GM23338 (cell line): ENCODE data around the gene ADCY3. TPM values are rescaled to one million over a fixed set of nuclear protein-coding genes. Genes with fewer than 3 reads are reported as not detected.

Experiments used
- ATAC-seq: fragments of 200-7000 bp; cut with Tn5 transposase; 3 replicates; pipeline ENCODE4 v1.9.1; 2020
- DNase-seq: peaks from one replicate; pipeline ENCODE4 v3.0.0-alpha.2; 2015; ENCODE audit warnings: low spot score
- H2AFZ ChIP-seq: fragments of 200-600 bp; sonication (generic); 2 replicates; pipeline ENCODE4 v1.8.0; 2016; ENCODE audit warnings: antibody characterized with exemption, mild to moderate bottlenecking, moderate library complexity
- H3F3A ChIP-seq: fragments of 200-600 bp; sonication (generic); replicated peaks from 2 replicates; pipeline ENCODE4 v1.8.0; 2017; ENCODE audit warnings: antibody characterized with exemption, mixed run types, low read depth
- H3K27ac ChIP-seq: fragments of 200-600 bp; sonication (generic); 2 replicates; pipeline ENCODE4 v1.6.1; 2016; ENCODE audit warnings: low read depth
- H3K27me3 ChIP-seq: fragments of 200-600 bp; sonication (generic); 2 replicates; pipeline ENCODE4 v1.8.0; 2016; ENCODE audit warnings: mild to moderate bottlenecking, mixed run types, moderate library complexity; ENCODE audit not compliant: insufficient read depth
- H3K36me3 ChIP-seq: fragments of 200-600 bp; sonication (generic); 2 replicates; pipeline ENCODE4 v1.8.0; 2016; ENCODE audit warnings: mild to moderate bottlenecking; ENCODE audit not compliant: insufficient read depth
- H3K4me1 ChIP-seq: fragments of 200-600 bp; sonication (generic); 2 replicates; pipeline ENCODE4 v1.8.0; 2016; ENCODE audit warnings: mild to moderate bottlenecking, moderate library complexity; ENCODE audit not compliant: insufficient read depth
- H3K4me2 ChIP-seq: fragments of 200-600 bp; sonication (generic); 2 replicates; pipeline ENCODE4 v1.7.1; 2017; ENCODE audit warnings: mixed run types
- H3K4me3 ChIP-seq: fragments of 200-600 bp; sonication (generic); 2 replicates; pipeline ENCODE4 v1.6.1; 2016; ENCODE audit warnings: mixed run types
- H3K79me2 ChIP-seq: fragments of 200-600 bp; sonication (generic); replicated peaks from 2 replicates; pipeline ENCODE4 v1.8.0; 2017; ENCODE audit warnings: mild to moderate bottlenecking; ENCODE audit not compliant: insufficient read depth
- H3K9me2 ChIP-seq: fragments of 200-600 bp; sonication (generic); 2 replicates; pipeline ENCODE4 v1.8.0; 2017; ENCODE audit not compliant: insufficient read depth
- H4K20me1 ChIP-seq: fragments of 200-600 bp; sonication (generic); replicated peaks from 2 replicates; pipeline ENCODE4 v1.8.0; 2017; ENCODE audit warnings: mild to moderate bottlenecking; ENCODE audit not compliant: insufficient read depth
- H3K27ac Mint-ChIP-seq: 2 replicates; pipeline ENCODE4 v1.8.0; 2020; ENCODE audit warnings: inconsistent platforms, mild to moderate bottlenecking, moderate library complexity, mixed read lengths
- H3K27me3 Mint-ChIP-seq: 3 replicates; pipeline ENCODE4 v1.8.0; 2022; ENCODE audit warnings: low read depth, mild to moderate bottlenecking, moderate library complexity, mixed read lengths, inconsistent platforms; ENCODE audit not compliant: insufficient read depth, poor library complexity
- H3K36me3 Mint-ChIP-seq: 3 replicates; pipeline ENCODE4 v1.8.0; 2021; ENCODE audit warnings: low read depth, mild to moderate bottlenecking, inconsistent platforms, moderate library complexity, mixed read lengths
- H3K4me1 Mint-ChIP-seq: 3 replicates; pipeline ENCODE4 v1.8.0; 2020; ENCODE audit warnings: mild to moderate bottlenecking, inconsistent platforms, mixed read lengths
- H3K4me3 Mint-ChIP-seq: 3 replicates; pipeline ENCODE4 v1.8.0; 2021; ENCODE audit warnings: moderate library complexity, mild to moderate bottlenecking, inconsistent platforms, mixed read lengths
- H3K9me3 Mint-ChIP-seq: 3 replicates; pipeline ENCODE4 v1.8.0; 2020; ENCODE audit warnings: moderate library complexity, mild to moderate bottlenecking, inconsistent platforms, mixed read lengths
- CREB1 ChIP-seq: fragments of 250-450 bp; sonication (Bioruptor Pico); IDR thresholded peaks from 2 replicates; pipeline ENCODE4 v1.5.0; 2020; ENCODE audit warnings: low read depth, mild to moderate bottlenecking, moderate library complexity
- EZH2phosphoT487 ChIP-seq: fragments of 200-600 bp; sonication (generic); IDR thresholded peaks from one replicate; pipeline ENCODE4 v1.8.1; 2018; ENCODE audit warnings: antibody characterized with exemption; ENCODE audit not compliant: unreplicated experiment
- NANOG ChIP-seq: IDR thresholded peaks from 2 replicates; pipeline ENCODE4 v1.6.1; 2016; ENCODE audit warnings: antibody characterized with exemption, borderline replicate concordance
- POLR2AphosphoS5 ChIP-seq: IDR thresholded peaks from 2 replicates; pipeline ENCODE4 v1.6.1; 2016; ENCODE audit warnings: antibody characterized with exemption, low read depth
- STAT1 ChIP-seq: IDR thresholded peaks from one replicate; pipeline ENCODE4 v1.6.1; 2016; ENCODE audit warnings: antibody characterized with exemption; ENCODE audit not compliant: unreplicated experiment
- ZNF114 ChIP-seq: fragments of 250-450 bp; sonication (Bioruptor Pico); IDR thresholded peaks from 2 replicates; pipeline ENCODE4 v1.5.0; 2020; ENCODE audit warnings: mild to moderate bottlenecking, moderate library complexity
- polyA plus RNA-seq: library from polyadenylated mRNA; unstranded; fragments of >200 nt; fragmentation: Nextera tagmentation; extraction: Ambion mirVana; gene quantifications from 2 replicates; pipeline ENCODE4 v1.2.1, GENCODE V29; 2016
- total RNA-seq: library from RNA; depleted of rRNA; stranded (reverse); fragments of >200 nt; shearing (Covaris generic); gene quantifications from 2 replicates; pipeline ENCODE4 v1.2.3, GENCODE V29; 2014
- TF ChIP-seq, protein P1 (sequence below): fragments of 250-450 bp; sonication (Bioruptor Pico); IDR thresholded peaks from 2 replicates; pipeline ENCODE4 v1.5.0; 2020; ENCODE audit warnings: mild to moderate bottlenecking, moderate library complexity
- TF ChIP-seq, protein P2 (sequence below): IDR thresholded peaks from 2 replicates; pipeline ENCODE4 v1.6.1; 2016; ENCODE audit warnings: antibody characterized with exemption

ADCY3 gene
- total and polyA plus RNA-seq, 2 experiments from 2014 or later: 9.7 to 32.4 TPM

DNA sequence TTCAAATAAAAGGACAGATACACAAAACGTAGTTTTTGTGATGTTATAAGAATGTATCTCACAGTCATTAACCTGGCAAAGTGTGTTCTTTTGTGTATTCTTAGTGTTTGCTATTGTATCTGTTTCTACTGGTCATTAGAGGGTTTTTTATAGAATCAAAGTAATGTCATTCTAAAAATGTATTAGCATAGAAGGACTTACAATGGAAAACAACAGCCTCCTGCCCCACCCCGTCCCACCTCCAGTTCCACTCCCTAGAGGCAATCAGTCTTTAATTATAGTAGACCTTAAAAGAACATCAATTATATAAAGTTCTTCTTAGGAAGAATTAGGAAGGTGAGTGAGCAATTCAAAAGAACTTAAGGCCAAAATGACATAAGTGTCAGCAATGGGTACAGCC, 37.9 kb upstream of the ADCY3 start (continued):
- TF ChIP-seq, protein P1, sequence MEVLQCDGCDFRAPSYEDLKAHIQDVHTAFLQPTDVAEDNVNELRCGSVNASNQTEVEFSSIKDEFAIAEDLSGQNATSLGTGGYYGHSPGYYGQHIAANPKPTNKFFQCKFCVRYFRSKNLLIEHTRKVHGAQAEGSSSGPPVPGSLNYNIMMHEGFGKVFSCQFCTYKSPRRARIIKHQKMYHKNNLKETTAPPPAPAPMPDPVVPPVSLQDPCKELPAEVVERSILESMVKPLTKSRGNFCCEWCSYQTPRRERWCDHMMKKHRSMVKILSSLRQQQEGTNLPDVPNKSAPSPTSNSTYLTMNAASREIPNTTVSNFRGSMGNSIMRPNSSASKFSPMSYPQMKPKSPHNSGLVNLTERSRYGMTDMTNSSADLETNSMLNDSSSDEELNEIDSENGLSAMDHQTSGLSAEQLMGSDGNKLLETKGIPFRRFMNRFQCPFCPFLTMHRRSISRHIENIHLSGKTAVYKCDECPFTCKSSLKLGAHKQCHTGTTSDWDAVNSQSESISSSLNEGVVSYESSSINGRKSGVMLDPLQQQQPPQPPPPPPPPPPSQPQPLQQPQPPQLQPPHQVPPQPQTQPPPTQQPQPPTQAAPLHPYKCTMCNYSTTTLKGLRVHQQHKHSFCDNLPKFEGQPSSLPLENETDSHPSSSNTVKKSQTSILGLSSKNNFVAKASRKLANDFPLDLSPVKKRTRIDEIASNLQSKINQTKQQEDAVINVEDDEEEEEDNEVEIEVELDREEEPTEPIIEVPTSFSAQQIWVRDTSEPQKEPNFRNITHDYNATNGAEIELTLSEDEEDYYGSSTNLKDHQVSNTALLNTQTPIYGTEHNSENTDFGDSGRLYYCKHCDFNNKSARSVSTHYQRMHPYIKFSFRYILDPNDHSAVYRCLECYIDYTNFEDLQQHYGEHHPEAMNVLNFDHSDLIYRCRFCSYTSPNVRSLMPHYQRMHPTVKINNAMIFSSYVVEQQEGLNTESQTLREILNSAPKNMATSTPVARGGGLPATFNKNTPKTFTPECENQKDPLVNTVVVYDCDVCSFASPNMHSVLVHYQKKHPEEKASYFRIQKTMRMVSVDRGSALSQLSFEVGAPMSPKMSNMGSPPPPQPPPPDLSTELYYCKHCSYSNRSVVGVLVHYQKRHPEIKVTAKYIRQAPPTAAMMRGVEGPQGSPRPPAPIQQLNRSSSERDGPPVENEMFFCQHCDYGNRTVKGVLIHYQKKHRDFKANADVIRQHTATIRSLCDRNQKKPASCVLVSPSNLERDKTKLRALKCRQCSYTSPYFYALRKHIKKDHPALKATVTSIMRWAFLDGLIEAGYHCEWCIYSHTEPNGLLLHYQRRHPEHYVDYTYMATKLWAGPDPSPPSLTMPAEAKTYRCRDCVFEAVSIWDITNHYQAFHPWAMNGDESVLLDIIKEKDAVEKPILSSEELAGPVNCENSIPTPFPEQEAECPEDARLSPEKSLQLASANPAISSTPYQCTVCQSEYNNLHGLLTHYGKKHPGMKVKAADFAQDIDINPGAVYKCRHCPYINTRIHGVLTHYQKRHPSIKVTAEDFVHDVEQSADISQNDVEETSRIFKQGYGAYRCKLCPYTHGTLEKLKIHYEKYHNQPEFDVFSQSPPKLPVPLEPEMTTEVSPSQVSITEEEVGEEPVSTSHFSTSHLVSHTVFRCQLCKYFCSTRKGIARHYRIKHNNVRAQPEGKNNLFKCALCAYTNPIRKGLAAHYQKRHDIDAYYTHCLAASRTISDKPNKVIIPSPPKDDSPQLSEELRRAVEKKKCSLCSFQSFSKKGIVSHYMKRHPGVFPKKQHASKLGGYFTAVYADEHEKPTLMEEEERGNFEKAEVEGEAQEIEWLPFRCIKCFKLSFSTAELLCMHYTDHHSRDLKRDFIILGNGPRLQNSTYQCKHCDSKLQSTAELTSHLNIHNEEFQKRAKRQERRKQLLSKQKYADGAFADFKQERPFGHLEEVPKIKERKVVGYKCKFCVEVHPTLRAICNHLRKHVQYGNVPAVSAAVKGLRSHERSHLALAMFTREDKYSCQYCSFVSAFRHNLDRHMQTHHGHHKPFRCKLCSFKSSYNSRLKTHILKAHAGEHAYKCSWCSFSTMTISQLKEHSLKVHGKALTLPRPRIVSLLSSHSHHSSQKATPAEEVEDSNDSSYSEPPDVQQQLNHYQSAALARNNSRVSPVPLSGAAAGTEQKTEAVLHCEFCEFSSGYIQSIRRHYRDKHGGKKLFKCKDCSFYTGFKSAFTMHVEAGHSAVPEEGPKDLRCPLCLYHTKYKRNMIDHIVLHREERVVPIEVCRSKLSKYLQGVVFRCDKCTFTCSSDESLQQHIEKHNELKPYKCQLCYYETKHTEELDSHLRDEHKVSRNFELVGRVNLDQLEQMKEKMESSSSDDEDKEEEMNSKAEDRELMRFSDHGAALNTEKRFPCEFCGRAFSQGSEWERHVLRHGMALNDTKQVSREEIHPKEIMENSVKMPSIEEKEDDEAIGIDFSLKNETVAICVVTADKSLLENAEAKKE (CRISPR knock-in tag): no peak
- TF ChIP-seq EZH2phosphoT487 (no peak), CREB1 (CRISPR knock-in tag) (no peak), NANOG (no peak), POLR2AphosphoS5 (no peak), STAT1 (no peak), ZNF114 (no peak)
- TF ChIP-seq, protein P2, sequence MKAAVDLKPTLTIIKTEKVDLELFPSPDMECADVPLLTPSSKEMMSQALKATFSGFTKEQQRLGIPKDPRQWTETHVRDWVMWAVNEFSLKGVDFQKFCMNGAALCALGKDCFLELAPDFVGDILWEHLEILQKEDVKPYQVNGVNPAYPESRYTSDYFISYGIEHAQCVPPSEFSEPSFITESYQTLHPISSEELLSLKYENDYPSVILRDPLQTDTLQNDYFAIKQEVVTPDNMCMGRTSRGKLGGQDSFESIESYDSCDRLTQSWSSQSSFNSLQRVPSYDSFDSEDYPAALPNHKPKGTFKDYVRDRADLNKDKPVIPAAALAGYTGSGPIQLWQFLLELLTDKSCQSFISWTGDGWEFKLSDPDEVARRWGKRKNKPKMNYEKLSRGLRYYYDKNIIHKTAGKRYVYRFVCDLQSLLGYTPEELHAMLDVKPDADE: no peak

DNA sequence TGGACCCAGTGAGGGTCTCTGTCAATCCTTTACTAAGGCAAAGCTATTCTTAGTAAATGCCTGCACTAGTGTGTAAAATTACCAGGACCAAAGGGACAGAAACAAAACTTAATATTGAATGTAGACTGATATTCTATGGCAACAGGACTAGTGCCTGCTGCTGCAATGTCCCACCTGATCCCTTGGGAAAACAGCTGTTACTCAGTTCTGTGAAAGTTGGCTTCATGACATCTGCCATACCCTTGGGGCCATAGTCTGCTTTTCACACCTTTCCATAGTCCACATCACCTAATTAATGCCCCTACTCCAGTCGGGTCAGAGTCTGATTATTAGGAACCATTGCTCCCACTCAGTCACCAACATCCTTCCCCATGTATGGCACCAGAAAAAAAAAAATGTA, 37.2 kb upstream of the ADCY3 start:
- H3K4me1 ChIP-seq: peaks cover under 1% of the 10 kb centered on the region
- no peak for TF ChIP-seq NANOG
- no peaks in the 10 kb centered on the region for H3K9me2 ChIP-seq
- no peaks in the 10 kb centered on the region for H3F3A ChIP-seq
- Mint-ChIP-seq H3K27me3 (peaks cover 2% of the 10 kb centered on the region), H3K9me3 (no peaks in the 10 kb centered on the region; the same call in 1 of the 3 replicates), H3K36me3 (peaks cover 37% of the 10 kb centered on the region), H3K27ac (no peak overlapping the region), H3K4me3 (no peak overlapping the region), H3K4me1 (no peaks in the 10 kb centered on the region)
- H3K27me3 ChIP-seq: no peaks in the 10 kb centered on the region
- ATAC-seq (no peak), DNase-seq (no peak)
- no peak overlapping the region for H2AFZ ChIP-seq
- H3K79me2 ChIP-seq: no peaks in the 10 kb centered on the region
- no peak overlapping the region for H3K27ac ChIP-seq
- H3K36me3 ChIP-seq: peaks cover 14% of the 10 kb centered on the region
- H4K20me1 ChIP-seq: no peaks in the 10 kb centered on the region
- H3K4me3 ChIP-seq: no peak overlapping the region
- H3K4me2 ChIP-seq: no peak overlapping the region
